ENCODE measurements around the gene ACOT7. TPM values are rescaled to one million over a fixed set of nuclear protein-coding genes. Genes with fewer than 3 reads are reported as not detected.

The ACOT7 gene
- total RNA-seq, 1 donor, result 38.8 TPM

Small RNA genes lying within 50 kb of the gene (small RNA-seq; reads per million reads assigned to genes)
- gene MIR4252, result not detected

Other genes with a start within 250 kb of the ACOT7 start
- gene CHD5, start 213.4 kb downstream of the ACOT7 start, total RNA-seq, result 0.54 TPM
- gene RPL22, start 194.2 kb downstream of the ACOT7 start, total RNA-seq, result 68.1 TPM
- gene RNF207, start 187.6 kb downstream of the ACOT7 start, total RNA-seq, result 2.2 TPM
- 31.2 TPM for gene ICMT, start 157.8 kb downstream of the ACOT7 start, total RNA-seq
- gene HES3, start 149.6 kb downstream of the ACOT7 start, total RNA-seq, result not detected
- gene GPR153, start 132.7 kb downstream of the ACOT7 start, total RNA-seq, result 0.54 TPM
- gene HES2, start 26.2 kb upstream of the ACOT7 start, total RNA-seq, result under 0.01 TPM
- 0.27 TPM for gene ESPN, start 31.0 kb upstream of the ACOT7 start, total RNA-seq
- gene TNFRSF25, start 72.4 kb upstream of the ACOT7 start, total RNA-seq, result 7.3 TPM
- gene PLEKHG5, start 97.9 kb upstream of the ACOT7 start, total RNA-seq, result 0.54 TPM
- 19.1 TPM for gene NOL9, start 160.7 kb upstream of the ACOT7 start, total RNA-seq
- gene TAS1R1, start 161.5 kb upstream of the ACOT7 start, total RNA-seq, result not detected
- gene ZBTB48, start 186.2 kb upstream of the ACOT7 start, total RNA-seq, result 60.9 TPM
- 41.7 TPM for gene KLHL21, start 209.1 kb upstream of the ACOT7 start, total RNA-seq
- gene PHF13, start 220.0 kb upstream of the ACOT7 start, total RNA-seq, result 7.0 TPM
- gene THAP3, start 231.1 kb upstream of the ACOT7 start, total RNA-seq, result 19.4 TPM